ENCODE data around the gene FTSJ3.
A peak's percentile ranks its signal among the peaks of the same experiment; 100 is the strongest.

FTSJ3 gene

DNA sequence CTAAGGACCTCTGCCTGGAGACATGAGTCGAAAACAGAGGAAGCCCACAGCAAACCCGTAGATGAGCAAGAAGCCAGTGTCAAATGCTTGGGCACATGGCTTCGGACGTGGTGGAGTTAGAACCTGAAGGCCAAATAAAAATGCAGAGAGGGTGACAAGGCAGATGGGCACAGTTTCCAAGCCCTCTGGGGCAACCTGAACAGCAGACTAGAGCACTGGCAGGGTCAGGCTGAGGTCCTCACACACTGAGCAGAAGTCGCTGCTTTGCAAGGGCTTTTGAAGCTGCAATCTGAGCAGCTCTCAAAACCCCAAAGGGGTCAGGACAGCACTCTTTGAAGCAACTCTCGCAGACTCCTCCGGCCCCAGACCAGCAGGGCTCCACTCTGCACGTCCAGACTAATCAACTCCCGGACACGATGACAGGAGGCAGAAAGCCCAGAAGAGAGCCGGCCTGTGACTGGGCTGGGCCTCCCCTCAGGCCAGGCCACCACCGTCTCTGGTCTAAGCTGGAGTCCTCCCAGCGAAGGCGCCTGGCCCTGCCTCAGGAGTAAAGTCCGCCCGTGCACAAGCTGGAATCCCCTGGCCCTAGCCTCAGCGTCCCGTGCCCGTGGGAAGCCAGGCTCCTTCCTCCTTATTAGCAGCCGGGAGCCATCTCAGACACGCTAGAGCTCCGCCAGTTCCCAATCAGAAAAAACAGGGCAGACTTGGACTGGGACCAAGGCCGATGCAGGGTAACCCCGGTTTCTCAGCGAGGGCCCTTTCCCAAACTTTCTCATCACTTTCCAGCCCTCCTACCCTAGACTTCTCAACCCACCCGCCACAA is 14.1 kb upstream of the FTSJ3 start (continued):
- TF ChIP-seq ZNF175 (tag by site-specific recombination; IDR thresholded peaks at IDR 0.05): no peak
- TF ChIP-seq TRIM28 (IDR thresholded peaks at IDR 0.05; ENCODE audit: borderline replicate concordance, low read length): no peak
- peak; percentile 71; the same call in 1 of the 2 replicates for TF ChIP-seq ZNF792 (tag by site-specific recombination; IDR thresholded peaks at IDR 0.05)
- no peak for TF ChIP-seq IKZF3 (tag by site-specific recombination; IDR thresholded peaks at IDR 0.05)
- no peak for TF ChIP-seq KLF8 (tag by site-specific recombination; IDR thresholded peaks at IDR 0.05)
- peak; percentile 91 for TF ChIP-seq PRDM1 (tag by site-specific recombination; IDR thresholded peaks at IDR 0.05)
- TF ChIP-seq ZNF571 (tag by site-specific recombination; IDR thresholded peaks at IDR 0.05): no peak
- no peak for TF ChIP-seq ZNF473 (tag by site-specific recombination; IDR thresholded peaks at IDR 0.05)
- TF ChIP-seq ZNF768 (tag by site-specific recombination; IDR thresholded peaks at IDR 0.05): peak; percentile 27; the same call in 1 of the 2 replicates
- TF ChIP-seq ZNF76 (tag by site-specific recombination; IDR thresholded peaks at IDR 0.05; ENCODE audit: borderline replicate concordance, low read depth): peak; percentile 23
- no peak for TF ChIP-seq ZBTB7A (tag by site-specific recombination; IDR thresholded peaks at IDR 0.05; ENCODE audit: low read depth)
- no peak for TF ChIP-seq ZNF530 (tag by site-specific recombination; IDR thresholded peaks at IDR 0.05; ENCODE audit: low read depth)
- TF ChIP-seq ZNF169 (tag by site-specific recombination; IDR thresholded peaks at IDR 0.05): no peak
- peak; percentile 89 for TF ChIP-seq ZBTB17 (tag by site-specific recombination; IDR thresholded peaks at IDR 0.05)
- TF ChIP-seq ZNF16 (tag by site-specific recombination; IDR thresholded peaks at IDR 0.05; ENCODE audit: low read depth): no peak
- peak; percentile 24; the same call in 1 of the 2 replicates for TF ChIP-seq ZSCAN30 (tag by site-specific recombination; IDR thresholded peaks at IDR 0.05)

GRCh38 chr17:63840591-63841349 is 13.3 kb upstream of the FTSJ3 start:
- TF ChIP-seq ZNF366 (tag by site-specific recombination; conservative IDR thresholded peaks at IDR 0.05): no peak
- TF ChIP-seq ZNF843 (tag by site-specific recombination; IDR thresholded peaks at IDR 0.05): no peak
- TF ChIP-seq, protein P1, sequence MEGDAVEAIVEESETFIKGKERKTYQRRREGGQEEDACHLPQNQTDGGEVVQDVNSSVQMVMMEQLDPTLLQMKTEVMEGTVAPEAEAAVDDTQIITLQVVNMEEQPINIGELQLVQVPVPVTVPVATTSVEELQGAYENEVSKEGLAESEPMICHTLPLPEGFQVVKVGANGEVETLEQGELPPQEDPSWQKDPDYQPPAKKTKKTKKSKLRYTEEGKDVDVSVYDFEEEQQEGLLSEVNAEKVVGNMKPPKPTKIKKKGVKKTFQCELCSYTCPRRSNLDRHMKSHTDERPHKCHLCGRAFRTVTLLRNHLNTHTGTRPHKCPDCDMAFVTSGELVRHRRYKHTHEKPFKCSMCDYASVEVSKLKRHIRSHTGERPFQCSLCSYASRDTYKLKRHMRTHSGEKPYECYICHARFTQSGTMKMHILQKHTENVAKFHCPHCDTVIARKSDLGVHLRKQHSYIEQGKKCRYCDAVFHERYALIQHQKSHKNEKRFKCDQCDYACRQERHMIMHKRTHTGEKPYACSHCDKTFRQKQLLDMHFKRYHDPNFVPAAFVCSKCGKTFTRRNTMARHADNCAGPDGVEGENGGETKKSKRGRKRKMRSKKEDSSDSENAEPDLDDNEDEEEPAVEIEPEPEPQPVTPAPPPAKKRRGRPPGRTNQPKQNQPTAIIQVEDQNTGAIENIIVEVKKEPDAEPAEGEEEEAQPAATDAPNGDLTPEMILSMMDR (tag by site-specific recombination; IDR thresholded peaks at IDR 0.05): no peak
- peak; percentile 95 for TF ChIP-seq ZBTB48 (tag by site-specific recombination; IDR thresholded peaks at IDR 0.05)
- TF ChIP-seq OSR2 (tag by site-specific recombination; IDR thresholded peaks at IDR 0.05): no peak
- peak; percentile 61 for TF ChIP-seq PRDM10 (tag by site-specific recombination; IDR thresholded peaks at IDR 0.05)
- TF ChIP-seq FEZF1 (tag by site-specific recombination; IDR thresholded peaks at IDR 0.05): no peak
- TF ChIP-seq ZNF423 (tag by site-specific recombination; IDR thresholded peaks at IDR 0.05): no peak
- TF ChIP-seq ZXDB (tag by site-specific recombination; IDR thresholded peaks at IDR 0.05): 0 out of 2 replicates have a peak, but pooled peaks have one; percentile 12
- POLR2A ChIA-PET: interaction anchor here (0.9 to 6.5 kb wide), 4 partner anchors 11 to 99 kb away, joined by 3 to 65 read pairs (median 6); partner anchors contain the start of genes CCDC47, DDX42, FTSJ3 and PSMC5

More at GRCh38 chr17:63840591-63841349, 13.3 kb upstream of the FTSJ3 start:
- Histone ChIP-seq H3K4me3 (ENCODE audit: low read depth, low read length) (peak overlapping the region; percentile 93), H3K27ac (ENCODE audit: extremely low read depth, low read depth, low read length) (peak overlapping the region; percentile 97), H3K36me3 (ENCODE audit: control insufficient read depth in 2 of 2, insufficient read depth in 1 of 2, low read length in 2 of 2) (peaks cover 14 to 28% of the 10 kb centered on the region in 2 experiments), H3K4me1 (ENCODE audit: control insufficient read depth, insufficient read depth, low read length) (peaks cover 20% of the 10 kb centered on the region), H3K9me3 (ENCODE audit: control insufficient read depth, insufficient read depth, low read depth, low read length) (no peaks in the 10 kb centered on the region)
- CTCF ChIA-PET: interaction anchor here (0.6 to 1.8 kb wide), 6 partner anchors 8 to 405 kb away, joined by 3 to 7 read pairs (median 3); no protein-coding TSS in a partner anchor

All from HEK293 (cell line).